ENCODE data around the gene HAPSTR1.
"Not testable (repeated sequence)": the region's sequence is repeated elsewhere in the genome, so short reads cannot be mapped to it uniquely, and the experiment has no call there.

Gene HAPSTR1, protein sequence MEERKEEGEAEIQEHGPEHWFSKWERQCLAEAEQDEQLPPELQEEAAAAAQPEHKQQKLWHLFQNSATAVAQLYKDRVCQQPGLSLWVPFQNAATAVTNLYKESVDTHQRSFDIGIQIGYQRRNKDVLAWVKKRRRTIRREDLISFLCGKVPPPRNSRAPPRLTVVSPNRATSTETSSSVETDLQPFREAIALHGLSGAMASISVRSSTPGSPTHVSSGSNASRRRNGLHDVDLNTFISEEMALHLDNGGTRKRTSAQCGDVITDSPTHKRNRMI

DNA sequence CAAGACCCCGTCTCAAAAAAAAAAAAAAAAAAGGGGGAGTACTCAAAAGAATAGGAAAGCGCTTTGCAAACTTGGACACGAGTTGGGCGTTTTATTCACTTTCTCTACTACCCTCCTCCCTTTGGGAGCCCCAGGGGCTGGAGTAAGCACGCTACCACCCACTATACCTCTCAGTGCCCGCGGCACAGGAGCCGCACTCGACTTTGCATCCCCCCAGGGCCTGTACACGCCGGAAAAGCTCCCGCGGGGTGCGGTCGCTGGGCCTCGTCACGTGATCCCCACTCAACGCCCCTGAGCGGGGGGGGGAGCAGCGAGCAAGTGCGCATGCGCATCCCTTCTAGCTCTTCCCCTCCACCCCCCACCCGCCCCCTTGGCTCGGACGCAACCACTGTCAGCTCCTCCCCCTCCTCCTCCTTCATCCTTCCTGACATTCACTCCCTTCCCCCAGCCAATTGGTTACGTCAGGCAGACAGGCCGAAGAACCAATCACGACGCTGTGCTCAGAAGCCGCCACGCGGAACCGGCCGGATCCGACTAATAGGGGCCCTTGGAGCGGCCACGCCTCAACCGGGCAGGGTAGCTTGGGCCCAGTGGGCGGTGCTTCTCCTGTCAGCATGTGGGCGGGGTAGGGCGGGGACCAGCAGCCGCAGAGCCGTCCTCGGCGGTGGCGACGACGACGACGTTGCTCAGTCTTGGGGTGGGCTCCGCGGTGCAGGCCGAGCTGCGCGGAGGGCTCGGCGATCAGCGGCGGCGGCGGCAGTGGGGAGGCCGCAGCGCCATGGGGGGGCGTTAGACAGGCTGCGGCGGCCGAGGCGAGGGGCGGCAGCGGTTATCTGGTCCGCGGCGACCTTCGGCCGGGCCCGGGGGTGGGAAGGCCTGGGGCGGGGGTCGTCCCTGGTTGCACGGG lies at the start of gene HAPSTR1:
Gene HAPSTR1, plus strand, starts transcription at position 685 of the 907 bp plus-strand sequence. CDS start 401 bp downstream, outside the sequence.
- Histone ChIP-seq H3K9me3 (ENCODE audit: control insufficient read depth, low read length) (no peaks in the 10 kb centered on the region), H3K27me3 (ENCODE audit: control insufficient read depth, insufficient read depth, low read length) (no peaks in the 10 kb centered on the region), H3K9ac (ENCODE audit: low read length) (peak within 1 kb of the TSS; percentile 97), H3K4me1 (ENCODE audit: control insufficient read depth, insufficient read depth, low read length) (peaks cover 24% of the 10 kb centered on the region), H3K36me3 (ENCODE audit: control insufficient read depth, insufficient read depth, low read length) (no peaks in the 10 kb centered on the region), H3K4me3 (ENCODE audit: low read length) (peak within 1 kb of the TSS; percentile 94)

DNA sequence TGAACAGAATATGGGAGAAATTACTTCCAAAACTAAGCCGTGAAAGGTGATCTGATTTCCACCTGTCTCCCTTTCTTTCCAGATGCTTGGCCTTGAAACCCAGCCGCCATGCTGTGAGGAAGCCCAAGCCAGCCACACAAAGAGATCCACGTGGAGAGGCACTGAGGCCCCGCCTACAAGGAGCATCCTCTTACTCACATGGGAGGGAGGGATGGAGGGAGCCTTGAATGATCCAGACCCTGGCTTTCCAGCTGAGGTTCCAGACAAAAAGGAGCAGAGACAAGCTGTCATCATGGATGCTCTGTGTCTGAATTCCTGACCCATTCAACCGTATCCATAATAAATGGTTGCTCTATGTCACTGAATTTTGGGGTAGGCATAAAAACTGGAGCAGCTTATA lies 48.9 kb upstream of the HAPSTR1 start:
- Histone ChIP-seq H3K27me3 (ENCODE audit: control insufficient read depth, insufficient read depth, low read length) (no peaks in the 10 kb centered on the region), H3K9ac (ENCODE audit: low read length) (no peak overlapping the region)

DNA sequence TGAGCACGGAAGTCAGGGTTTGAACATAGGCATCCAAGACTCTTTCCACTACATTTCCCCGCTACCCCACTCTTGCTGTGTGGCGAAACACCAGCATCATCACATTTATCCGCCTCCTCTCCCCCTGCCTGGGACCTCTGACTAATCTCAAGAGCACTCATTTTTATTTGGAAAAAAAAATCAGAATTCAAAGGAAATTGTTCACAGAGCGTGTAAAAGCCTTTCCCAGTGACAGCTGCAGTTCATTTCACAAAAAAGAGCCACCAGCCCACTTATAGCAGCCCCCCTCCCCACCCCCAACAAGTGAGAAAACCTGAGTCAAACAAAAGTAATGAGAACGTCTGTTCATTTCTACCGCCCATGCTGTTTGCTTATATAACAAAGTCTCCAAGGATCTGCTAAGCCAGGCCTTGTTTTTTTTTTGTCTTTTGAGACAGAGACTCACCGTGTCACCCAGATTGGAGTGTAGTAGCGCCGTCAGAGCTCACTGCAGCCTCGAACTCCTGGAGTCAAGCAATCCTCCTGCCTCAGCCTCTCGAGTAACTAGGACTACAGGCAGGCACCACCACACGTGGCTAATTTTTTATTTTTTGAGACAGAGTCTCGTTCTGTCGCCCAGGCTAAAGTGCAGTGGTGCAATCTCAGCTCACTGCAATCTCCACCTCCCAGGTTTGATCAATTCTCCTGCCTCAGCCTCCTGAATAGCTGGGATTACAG lies 48.3 kb upstream of the HAPSTR1 start:
- Histone ChIP-seq H3K36me3 (ENCODE audit: control insufficient read depth, insufficient read depth, low read length) (no peaks in the 10 kb centered on the region), H3K9me3 (ENCODE audit: control insufficient read depth, low read length) (no peaks in the 10 kb centered on the region), H3K9ac (ENCODE audit: low read length) (no peak overlapping the region), H3K27me3 (ENCODE audit: control insufficient read depth, insufficient read depth, low read length) (no peaks in the 10 kb centered on the region), H3K4me1 (ENCODE audit: control insufficient read depth, insufficient read depth, low read length) (peaks cover 8% of the 10 kb centered on the region), H3K4me3 (ENCODE audit: low read length) (no peak overlapping the region)

More for the DNA sequence above, 48.9 kb upstream of the HAPSTR1 start:
- Histone ChIP-seq H3K9me3 (ENCODE audit: control insufficient read depth, low read length) (no peaks in the 10 kb centered on the region), H3K36me3 (ENCODE audit: control insufficient read depth, insufficient read depth, low read length) (no peaks in the 10 kb centered on the region), H3K4me1 (ENCODE audit: control insufficient read depth, insufficient read depth, low read length) (peaks cover 2% of the 10 kb centered on the region), H3K4me3 (ENCODE audit: low read length) (no peak overlapping the region)

DNA sequence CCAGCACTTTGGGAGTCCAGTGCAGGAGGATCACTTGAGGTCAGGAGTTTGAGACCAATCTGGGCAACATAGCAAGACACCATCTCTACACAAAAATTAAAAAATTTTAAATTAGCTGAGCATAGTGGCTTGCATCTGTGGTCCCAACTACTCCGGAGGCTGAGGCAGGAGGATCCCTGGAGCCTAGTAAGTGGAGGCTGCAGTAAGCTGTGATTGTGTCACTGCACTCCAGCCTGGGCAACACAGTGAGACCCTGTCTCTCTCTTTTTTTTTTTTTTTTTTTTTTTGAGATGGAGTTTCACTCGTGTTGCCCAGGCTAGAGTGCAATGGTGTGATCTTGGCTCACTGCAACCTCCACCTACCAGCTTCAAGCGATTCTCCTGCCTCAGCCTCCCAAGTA lies 45.9 kb upstream of the HAPSTR1 start:
- H3K27me3 ChIP-seq (ENCODE audit: control insufficient read depth, insufficient read depth, low read length); H3K9me3 ChIP-seq (ENCODE audit: control insufficient read depth, low read length); H3K9ac ChIP-seq (ENCODE audit: low read length); H3K4me3 ChIP-seq (ENCODE audit: low read length); H3K36me3 ChIP-seq (ENCODE audit: control insufficient read depth, insufficient read depth, low read length): not testable (repeated sequence)
- H3K4me1 ChIP-seq (ENCODE audit: control insufficient read depth, insufficient read depth, low read length), result peaks cover 10% of the 10 kb centered on the region

DNA sequence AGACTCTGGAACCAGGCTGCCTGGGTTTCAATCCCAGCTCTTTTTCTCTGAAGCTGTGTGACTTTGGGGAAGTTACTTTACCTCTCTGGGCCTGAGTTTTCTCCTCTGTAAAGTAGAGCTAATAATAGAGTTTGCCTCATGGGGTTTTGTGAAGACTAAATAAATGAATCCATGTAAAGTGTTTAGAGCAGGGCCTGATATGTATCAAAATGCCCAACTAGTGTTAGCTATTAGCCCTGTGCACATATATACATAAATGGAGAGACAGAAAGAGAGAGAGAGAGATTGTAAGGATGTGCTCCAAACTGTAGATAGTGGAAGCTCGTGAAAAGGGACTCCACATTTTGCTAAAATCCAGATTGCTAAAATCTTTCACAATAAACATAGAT lies 44.8 kb upstream of the HAPSTR1 start:
- Histone ChIP-seq H3K4me1 (ENCODE audit: control insufficient read depth, insufficient read depth, low read length) (peaks cover 10% of the 10 kb centered on the region), H3K36me3 (ENCODE audit: control insufficient read depth, insufficient read depth, low read length) (no peaks in the 10 kb centered on the region), H3K9ac (ENCODE audit: low read length) (no peak overlapping the region), H3K27me3 (ENCODE audit: control insufficient read depth, insufficient read depth, low read length) (no peaks in the 10 kb centered on the region), H3K4me3 (ENCODE audit: low read length) (no peak overlapping the region), H3K9me3 (ENCODE audit: control insufficient read depth, low read length) (no peaks in the 10 kb centered on the region)

DNA sequence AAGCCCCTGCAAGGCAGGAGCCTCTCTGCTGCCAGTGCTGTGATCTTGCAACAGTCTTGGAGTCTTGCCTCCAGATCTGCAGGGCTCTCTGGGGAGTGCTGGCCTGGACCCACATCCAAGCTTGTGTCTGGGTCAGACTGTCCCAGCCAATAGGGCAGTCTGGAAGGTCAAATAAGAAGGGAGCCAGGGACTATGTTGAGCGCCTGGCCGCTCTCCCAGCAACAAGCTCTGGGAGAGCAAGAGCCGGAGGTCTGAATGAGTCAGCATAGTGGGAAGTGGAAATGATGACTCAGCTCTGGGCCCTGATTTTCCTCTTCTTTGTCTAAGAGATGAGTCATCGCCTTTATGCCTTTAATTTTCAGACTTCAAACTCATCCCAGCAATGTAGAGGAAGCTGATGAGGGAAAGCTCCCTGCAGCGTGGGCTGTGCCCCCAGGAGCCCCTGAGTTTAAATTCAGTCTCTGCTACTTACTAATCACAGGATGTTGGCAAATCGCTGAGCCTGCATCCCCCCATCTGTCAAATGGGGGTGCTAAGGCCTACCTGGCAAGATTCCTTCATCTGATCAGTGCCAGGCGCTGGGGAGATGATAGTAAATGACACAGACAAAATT lies 43.6 kb upstream of the HAPSTR1 start:
- Histone ChIP-seq H3K4me1 (ENCODE audit: control insufficient read depth, insufficient read depth, low read length) (peaks cover 10% of the 10 kb centered on the region), H3K36me3 (ENCODE audit: control insufficient read depth, insufficient read depth, low read length) (no peaks in the 10 kb centered on the region), H3K9ac (ENCODE audit: low read length) (no peak overlapping the region), H3K9me3 (ENCODE audit: control insufficient read depth, low read length) (no peaks in the 10 kb centered on the region), H3K27me3 (ENCODE audit: control insufficient read depth, insufficient read depth, low read length) (no peaks in the 10 kb centered on the region), H3K4me3 (ENCODE audit: low read length) (no peak overlapping the region)

DNA sequence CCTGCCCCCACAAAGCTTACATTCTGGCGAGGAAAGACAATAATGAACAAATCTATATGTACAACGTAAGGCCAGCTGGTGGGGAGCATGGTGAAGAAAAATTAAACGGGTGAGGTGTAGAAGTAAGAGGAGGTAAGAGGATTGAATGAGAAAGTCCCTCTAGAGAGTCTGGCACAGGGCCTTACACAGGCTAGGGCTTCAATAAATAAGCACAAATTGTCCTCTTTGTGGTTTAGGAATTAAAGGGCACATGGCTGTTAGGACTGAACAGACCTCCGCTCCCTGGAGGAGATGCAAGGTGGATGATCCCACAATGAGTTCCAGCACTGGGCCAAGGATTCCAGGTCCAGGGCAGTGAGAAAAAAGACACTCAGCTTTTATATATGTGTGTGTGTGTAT lies 43.1 kb upstream of the HAPSTR1 start:
- Histone ChIP-seq H3K4me1 (ENCODE audit: control insufficient read depth, insufficient read depth, low read length) (peaks cover 10% of the 10 kb centered on the region), H3K36me3 (ENCODE audit: control insufficient read depth, insufficient read depth, low read length) (no peaks in the 10 kb centered on the region), H3K9ac (ENCODE audit: low read length) (no peak overlapping the region), H3K27me3 (ENCODE audit: control insufficient read depth, insufficient read depth, low read length) (no peaks in the 10 kb centered on the region), H3K9me3 (ENCODE audit: control insufficient read depth, low read length) (no peaks in the 10 kb centered on the region), H3K4me3 (ENCODE audit: low read length) (no peak overlapping the region)

DNA sequence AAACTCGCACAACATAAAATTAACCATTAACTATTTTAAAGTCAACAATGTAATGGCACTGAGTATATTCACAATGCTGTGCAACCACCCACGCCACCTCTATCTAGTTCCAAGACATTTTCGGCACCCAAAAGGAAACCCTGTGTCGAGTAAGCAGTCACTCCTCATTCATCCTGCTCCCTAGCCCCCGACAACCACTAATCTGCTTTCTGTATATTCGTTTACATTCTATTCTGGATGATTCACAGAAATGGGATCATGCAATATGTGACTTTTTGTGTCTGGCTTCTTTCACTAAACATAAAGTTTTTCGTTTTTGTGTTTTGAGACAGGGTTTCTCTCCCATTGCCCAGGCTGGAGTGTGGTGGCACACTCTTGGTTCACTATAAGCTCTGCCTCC lies 42.2 kb upstream of the HAPSTR1 start:
- H3K27me3 ChIP-seq (ENCODE audit: control insufficient read depth, insufficient read depth, low read length), result no peaks in the 10 kb centered on the region
- no peak overlapping the region for H3K9ac ChIP-seq (ENCODE audit: low read length)
- H3K4me3 ChIP-seq (ENCODE audit: low read length), result no peak overlapping the region
- H3K9me3 ChIP-seq (ENCODE audit: control insufficient read depth, low read length), result no peaks in the 10 kb centered on the region
- no peaks in the 10 kb centered on the region for H3K36me3 ChIP-seq (ENCODE audit: control insufficient read depth, insufficient read depth, low read length)
- H3K4me1 ChIP-seq (ENCODE audit: control insufficient read depth, insufficient read depth, low read length), result peaks cover 10% of the 10 kb centered on the region

DNA sequence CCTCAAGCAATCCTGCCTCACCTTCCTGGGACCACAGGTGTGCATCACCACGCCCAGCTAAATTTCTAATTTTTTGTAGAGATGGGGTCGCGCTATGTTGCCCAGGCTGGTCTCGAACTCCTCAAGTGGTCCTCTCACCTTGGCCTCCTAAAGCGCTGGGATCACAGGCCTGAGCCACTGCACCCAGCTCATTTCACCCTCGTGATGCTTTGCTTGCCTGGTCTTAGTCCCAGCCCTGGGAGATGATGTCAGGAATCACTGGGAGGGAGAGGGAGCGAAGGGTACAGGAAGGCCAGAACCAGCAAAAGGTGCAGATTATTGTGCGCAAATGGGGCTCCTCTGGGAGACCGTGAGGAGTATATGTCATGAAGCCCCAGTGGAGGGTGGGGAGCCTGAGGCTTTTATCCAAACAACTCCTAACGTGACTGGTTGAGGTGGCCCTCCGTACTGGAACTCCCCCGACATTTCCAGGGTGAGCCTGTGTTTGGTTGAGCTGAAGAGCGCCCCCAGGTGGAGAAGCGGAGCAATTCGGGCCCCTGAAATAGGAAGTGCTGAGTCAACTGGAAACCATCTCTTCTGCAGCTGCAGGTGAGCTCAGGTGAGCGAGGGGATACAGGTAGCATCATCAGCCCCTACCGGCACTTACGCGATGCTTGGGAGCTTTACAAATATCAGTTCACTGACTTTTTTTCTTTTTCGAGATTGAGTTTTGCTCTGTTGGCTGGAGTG lies 41.2 kb upstream of the HAPSTR1 start:
- no peaks in the 10 kb centered on the region for H3K36me3 ChIP-seq (ENCODE audit: control insufficient read depth, insufficient read depth, low read length)
- no peak overlapping the region for H3K9ac ChIP-seq (ENCODE audit: low read length)
- H3K4me3 ChIP-seq (ENCODE audit: low read length), result no peak overlapping the region
- H3K9me3 ChIP-seq (ENCODE audit: control insufficient read depth, low read length), result no peaks in the 10 kb centered on the region
- H3K4me1 ChIP-seq (ENCODE audit: control insufficient read depth, insufficient read depth, low read length), result peaks cover 10% of the 10 kb centered on the region
- no peaks in the 10 kb centered on the region for H3K27me3 ChIP-seq (ENCODE audit: control insufficient read depth, insufficient read depth, low read length)

DNA sequence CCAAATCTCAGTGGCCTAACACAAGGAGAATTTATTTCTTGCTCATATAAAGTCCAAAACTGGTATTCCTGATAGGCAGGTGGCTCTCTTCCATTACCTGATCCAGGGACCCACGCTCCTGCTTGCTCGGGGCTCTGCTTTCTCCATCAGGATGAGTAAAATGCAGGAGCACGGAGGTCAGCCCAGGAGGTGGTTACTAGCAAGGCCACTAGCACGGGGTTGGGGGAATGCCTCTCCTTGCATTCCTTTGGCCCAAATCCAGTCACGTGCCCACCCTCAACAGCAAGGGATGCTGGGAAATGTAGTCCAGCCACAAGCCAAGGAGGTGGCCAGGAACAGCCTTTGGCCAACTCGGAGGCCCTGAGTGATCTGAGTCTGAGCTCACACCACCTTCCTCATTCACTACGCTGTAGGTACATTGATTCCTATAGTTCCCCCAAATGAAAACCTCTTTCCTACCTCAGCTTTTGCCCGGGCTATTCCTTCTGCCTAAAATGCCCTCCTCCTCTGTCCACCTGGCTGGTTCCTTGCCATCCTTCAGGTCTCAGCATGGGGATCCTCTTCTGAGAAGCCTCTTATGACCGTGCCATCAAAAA lies 38.3 kb upstream of the HAPSTR1 start:
- H3K36me3 ChIP-seq (ENCODE audit: control insufficient read depth, insufficient read depth, low read length), result no peaks in the 10 kb centered on the region

DNA sequence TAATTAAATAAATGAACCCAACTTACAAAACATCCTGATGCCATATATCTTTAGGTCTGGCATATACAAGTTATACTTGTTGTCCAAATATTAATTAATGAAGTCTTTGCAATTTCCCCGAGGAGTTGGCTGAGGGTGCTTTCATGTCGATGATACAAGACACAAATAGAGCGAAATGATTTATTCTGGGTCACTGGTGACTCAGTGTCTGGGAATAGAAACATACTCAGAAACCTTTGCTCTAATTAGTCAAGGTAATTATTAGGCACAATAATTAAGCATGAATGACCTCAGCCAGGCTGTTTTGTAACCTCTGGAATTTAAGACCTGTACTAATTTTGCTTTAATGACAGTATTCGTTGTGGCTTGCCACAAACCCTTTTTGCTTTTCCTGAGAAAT lies 37.0 kb upstream of the HAPSTR1 start:
- no peaks in the 10 kb centered on the region for H3K9me3 ChIP-seq (ENCODE audit: control insufficient read depth, low read length)
- H3K4me1 ChIP-seq (ENCODE audit: control insufficient read depth, insufficient read depth, low read length), result no peaks in the 10 kb centered on the region
- no peaks in the 10 kb centered on the region for H3K27me3 ChIP-seq (ENCODE audit: control insufficient read depth, insufficient read depth, low read length)
- H3K4me3 ChIP-seq (ENCODE audit: low read length), result no peak overlapping the region
- H3K36me3 ChIP-seq (ENCODE audit: control insufficient read depth, insufficient read depth, low read length), result no peaks in the 10 kb centered on the region
- H3K9ac ChIP-seq (ENCODE audit: low read length), result no peak overlapping the region

More for the DNA sequence above, 38.3 kb upstream of the HAPSTR1 start:
- H3K9ac ChIP-seq (ENCODE audit: low read length), result no peak overlapping the region
- H3K4me1 ChIP-seq (ENCODE audit: control insufficient read depth, insufficient read depth, low read length), result peaks cover 3% of the 10 kb centered on the region
- H3K27me3 ChIP-seq (ENCODE audit: control insufficient read depth, insufficient read depth, low read length), result no peaks in the 10 kb centered on the region
- H3K9me3 ChIP-seq (ENCODE audit: control insufficient read depth, low read length), result no peaks in the 10 kb centered on the region
- no peak overlapping the region for H3K4me3 ChIP-seq (ENCODE audit: low read length)
